Neural cell (in vitro differentiated cells): ENCODE results near the gene PTPN3.

Experiments
- CTCF ChIP-seq: fragments of 450-650 bp; IDR thresholded peaks from 2 replicates; pipeline ENCODE4 v1.5.1; 2014; ENCODE audit warnings: antibody characterized with exemption, mild to moderate bottlenecking, moderate library complexity; ENCODE audit not compliant: poor library complexity, severe bottlenecking
- EP300 ChIP-seq: fragments of 450-650 bp; conservative IDR thresholded peaks from 2 replicates; pipeline ENCODE4 v1.6.1; 2014; ENCODE audit warnings: antibody characterized with exemption, mild to moderate bottlenecking, moderate library complexity; ENCODE audit not compliant: poor library complexity, severe bottlenecking
- EZH2 ChIP-seq: fragments of 200-600, 300-800 bp; shearing (Covaris generic), sonication (generic); IDR thresholded peaks from 2 replicates; pipeline ENCODE4 v1.6.1; 2014; ENCODE audit warnings: antibody characterized with exemption, low read length, borderline replicate concordance, mild to moderate bottlenecking; ENCODE audit not compliant: insufficient read depth, poor library complexity, severe bottlenecking
- MXI1 ChIP-seq: fragments of 450-650 bp; conservative IDR thresholded peaks from 2 replicates; pipeline ENCODE4 v1.6.1; 2014; ENCODE audit warnings: antibody characterized with exemption, mild to moderate bottlenecking; ENCODE audit not compliant: poor library complexity, severe bottlenecking
- POLR2AphosphoS5 ChIP-seq: IDR thresholded peaks from 2 replicates; pipeline ENCODE4 v1.6.1; 2012
- RAD21 ChIP-seq: fragments of 450-650 bp; conservative IDR thresholded peaks from 2 replicates; pipeline ENCODE4 v1.6.1; 2014; ENCODE audit warnings: antibody characterized with exemption, mild to moderate bottlenecking, moderate library complexity
- REST ChIP-seq: IDR thresholded peaks from 2 replicates; pipeline ENCODE4 v1.6.1; 2012; ENCODE audit warnings: borderline replicate concordance
- TAF1 ChIP-seq: IDR thresholded peaks from 2 replicates; pipeline ENCODE4 v1.6.1; 2012; ENCODE audit warnings: low read depth

- TF ChIP-seq CTCF (no peak), EZH2 (no peak), REST (no peak), RAD21 (no peak), POLR2AphosphoS5 (no peak), EP300 (no peak), TAF1 (no peak), MXI1 (no peak)
Observed at GRCh38 chr9:109535365-109535764, 37.3 kb upstream of the PTPN3 start.
